ENCODE measurements around the gene ARL8A. TPM values are rescaled to one million over a fixed set of nuclear protein-coding genes. Genes with fewer than 3 reads are reported as not detected.

Gene ARL8A
- polyA plus RNA-seq, 2 of the 4 experiments (the other 2 are of a cell fraction): 23.4 to 49.8 TPM

GRCh38 chr1:202176949-202177927 lies 32.7 kb upstream of the ARL8A start:
- H3K9me3 ChIP-seq: no peaks in the 10 kb centered on the region
- POLR2A ChIA-PET: no interaction called here
- FAIRE-seq (no peak), DNase-seq (ENCODE audit: low read depth in 1 of 2, low spot score in 1 of 2) (no peak), ATAC-seq (peak; percentile 31 to 53; a peak in 4 of 6 replicates)
- WGBS (ENCODE audit: missing lambda C conversion rate): 74% methylated on average over 19 of the region's 29 CpGs
- H3K4me3 ChIP-seq: no peak overlapping the region
- CTCF ChIA-PET: interaction anchor here (1.2 to 4.8 kb wide), 5 partner anchors 7 to 159 kb away, joined by 4 to 32 read pairs (median 4); no protein-coding TSS in a partner anchor
- TF ChIP-seq ZSCAN20 (CRISPR knock-in tag; IDR thresholded peaks at IDR 0.05) (no peak), HDAC2 (IDR thresholded peaks at IDR 0.05) (no peak), POLR2A (IDR thresholded peaks at IDR 0.05; ENCODE audit: low read length) (no peak), EHF (CRISPR knock-in tag; IDR thresholded peaks at IDR 0.05) (no peak), NFE2L2 (conservative IDR thresholded peaks at IDR 0.05; ENCODE audit: low read length) (no peak), USF2 (IDR thresholded peaks at IDR 0.05) (no peak), NPAS2 (CRISPR knock-in tag; IDR thresholded peaks at IDR 0.05; ENCODE audit: borderline replicate concordance) (no peak), TFCP2L1 (CRISPR knock-in tag; IDR thresholded peaks at IDR 0.05) (no peak), FOSL2 (IDR thresholded peaks at IDR 0.05) (no peak), FOSL2 (CRISPR knock-in tag; IDR thresholded peaks at IDR 0.05) (no peak), MAZ (IDR thresholded peaks at IDR 0.05; ENCODE audit: borderline replicate concordance, low read depth, low read length) (no peak)
- H3K4me2 ChIP-seq: no peak overlapping the region
- no peak overlapping the region for H3K27ac ChIP-seq
- no peaks in the 10 kb centered on the region for H3K4me1 ChIP-seq

GRCh38 chr1:202173993-202174392 lies 29.5 kb upstream of the ARL8A start:
- ATAC-seq (no peak), FAIRE-seq (no peak), DNase-seq (ENCODE audit: low read depth in 1 of 2, low spot score in 1 of 2) (no peak)
- no peak for TF ChIP-seq TP53 (CRISPR knock-in tag; IDR thresholded peaks at IDR 0.05)
- TF ChIP-seq HDAC2 (IDR thresholded peaks at IDR 0.05): no peak
- TF ChIP-seq HOXB5 (CRISPR knock-in tag; IDR thresholded peaks at IDR 0.05): no peak
- TF ChIP-seq HOXA7 (CRISPR knock-in tag; IDR thresholded peaks at IDR 0.05): no peak
- no peak for TF ChIP-seq HES2 (IDR thresholded peaks at IDR 0.05)
- no peak for TF ChIP-seq NFE2L2 (conservative IDR thresholded peaks at IDR 0.05; ENCODE audit: low read length)
- no peak for TF ChIP-seq GATA3 (IDR thresholded peaks at IDR 0.05; ENCODE audit: borderline replicate concordance)
- TF ChIP-seq CEBPB (IDR thresholded peaks at IDR 0.05): no peak
- TF ChIP-seq FOXS1 (CRISPR knock-in tag; IDR thresholded peaks at IDR 0.05): no peak
- TF ChIP-seq ZNF302 (CRISPR knock-in tag; IDR thresholded peaks at IDR 0.05): no peak
- no peak for TF ChIP-seq CHD2 (IDR thresholded peaks at IDR 0.05; ENCODE audit: low read length, partially characterized antibody)
- no peak for TF ChIP-seq MAZ (IDR thresholded peaks at IDR 0.05; ENCODE audit: borderline replicate concordance, low read depth, low read length)
- Histone ChIP-seq H3K27ac (no peak overlapping the region), H3K9me3 (no peaks in the 10 kb centered on the region), H3K4me2 (no peak overlapping the region), H3K4me1 (no peaks in the 10 kb centered on the region), H3K4me3 (no peak overlapping the region)
- POLR2A ChIA-PET: no interaction called here
- CTCF ChIA-PET: interaction anchor here (0.7 to 4.8 kb wide), 9 partner anchors 10 to 546 kb away, joined by 3 to 32 read pairs (median 4); partner anchors contain the start of genes LGR6 and PTPN7
- 68% methylated on average over 7 of the region's 7 CpGs for WGBS (ENCODE audit: missing lambda C conversion rate)

GRCh38 chr1:202172015-202172355 lies 27.4 kb upstream of the ARL8A start:
- no peak for DNase-seq (ENCODE audit: low read depth in 1 of 2, low spot score in 1 of 2)
- no peak overlapping the region for H3K4me3 ChIP-seq
- TF ChIP-seq EHF (CRISPR knock-in tag; IDR thresholded peaks at IDR 0.05) (no peak), RCOR1 (IDR thresholded peaks at IDR 0.05; ENCODE audit: low read depth, low read length) (no peak), MAX (IDR thresholded peaks at IDR 0.05) (no peak), HOXB13 (CRISPR knock-in tag; IDR thresholded peaks at IDR 0.05; ENCODE audit: low read depth) (no peak), JUNB (IDR thresholded peaks at IDR 0.05) (no peak), EHMT2 (IDR thresholded peaks at IDR 0.05; ENCODE audit: low read depth) (no peak), HOXB5 (CRISPR knock-in tag; IDR thresholded peaks at IDR 0.05) (no peak), NR3C1 (IDR thresholded peaks at IDR 0.05) (no peak), NFE2L2 (conservative IDR thresholded peaks at IDR 0.05; ENCODE audit: low read length) (no peak), ATOH8 (CRISPR knock-in tag; IDR thresholded peaks at IDR 0.05; ENCODE audit: low read depth) (no peak), E2F6 (IDR thresholded peaks at IDR 0.05; ENCODE audit: borderline replicate concordance, low read depth) (no peak), FOSL2 (IDR thresholded peaks at IDR 0.05) (no peak), FOSL2 (CRISPR knock-in tag; IDR thresholded peaks at IDR 0.05) (no peak), EP300 (IDR thresholded peaks at IDR 0.05) (no peak), ZFP36 (IDR thresholded peaks at IDR 0.05; ENCODE audit: borderline replicate concordance, partially characterized antibody) (no peak), MAFK (IDR thresholded peaks at IDR 0.05; ENCODE audit: partially characterized antibody) (no peak), POLR2A (IDR thresholded peaks at IDR 0.05; ENCODE audit: low read length) (no peak), TP53 (CRISPR knock-in tag; IDR thresholded peaks at IDR 0.05) (no peak), CBX8 (IDR thresholded peaks at IDR 0.05) (no peak), HOXA7 (CRISPR knock-in tag; IDR thresholded peaks at IDR 0.05) (no peak)
- ATAC-seq: peak; percentile 24 to 30; a peak in 4 of 6 replicates
- no peak for FAIRE-seq
- 80% methylated on average over 4 of the region's 5 CpGs for WGBS (ENCODE audit: missing lambda C conversion rate)
- no peak overlapping the region for H3K4me2 ChIP-seq
- CTCF ChIA-PET: interaction anchor here (1.7 kb wide), 1 partner anchor 9 kb away, joined by 4 read pairs; no protein-coding TSS in a partner anchor
- H3K27ac ChIP-seq: no peak overlapping the region
- POLR2A ChIA-PET: no interaction called here
- no peaks in the 10 kb centered on the region for H3K4me1 ChIP-seq
- H3K9me3 ChIP-seq: no peaks in the 10 kb centered on the region

Data from A549 (cell line).